ENCODE measurements around the gene HSD11B2.

- TF ChIP-seq YY1 (IDR thresholded peaks at IDR 0.05; ENCODE audit: low read depth, low read length) (no peak), SP1 (IDR thresholded peaks at IDR 0.05; ENCODE audit: low read depth, low read length) (no peak), TAF1 (IDR thresholded peaks at IDR 0.05; ENCODE audit: low read depth, low read length) (no peak), EZH2 (IDR thresholded peaks at IDR 0.05; ENCODE audit: low read depth, low read length, severe bottlenecking) (no peak), FOSL1 (IDR thresholded peaks at IDR 0.05; ENCODE audit: insufficient read depth, low read depth, low read length) (no peak), CTCF (IDR thresholded peaks at IDR 0.05; ENCODE audit: control extremely low read depth in 1 of 3, insufficient read depth in 1 of 3, low read depth in 1 of 3, low read length in 3 of 3) (no peak)
Observed at GRCh38 chr16:67395105-67395457, 35.8 kb upstream of the HSD11B2 start.
